GM12878 (cell line): ENCODE data around the gene EPHA7.

Source experiments
- CTCF ChIP-seq, 3 experiments: IDR thresholded peaks in 2 of 3; conservative IDR thresholded peaks in 1 of 3; 2 replicates each; pipeline ENCODE4 v1.5.1; 2011; ENCODE audit warnings: low read depth in 3 of 3, low read length in 3 of 3, mild to moderate bottlenecking in 3 of 3, control low read depth in 2 of 3, moderate library complexity in 2 of 3, inconsistent platforms in 1 of 3, mixed read lengths in 1 of 3; ENCODE audit not compliant: control insufficient read depth in 2 of 3, insufficient read depth in 1 of 3; ENCODE audit errors: extremely low read depth in 1 of 3
- ELK1 ChIP-seq: IDR thresholded peaks from 2 replicates; pipeline ENCODE4 v1.6.1; 2012; ENCODE audit warnings: low read depth, low read length, improper control_type of control experiment
- EZH2 ChIP-seq: IDR thresholded peaks from 2 replicates; pipeline ENCODE4 v1.6.1; 2012; ENCODE audit warnings: low read depth, mild to moderate bottlenecking, control low read depth, inconsistent platforms, low read length, borderline replicate concordance; ENCODE audit not compliant: control insufficient read depth
- REST ChIP-seq: IDR thresholded peaks from 2 replicates; pipeline ENCODE4 v1.6.1; 2012; ENCODE audit warnings: mild to moderate bottlenecking, low read depth, low read length
- SP1 ChIP-seq: IDR thresholded peaks from one replicate; pipeline ENCODE4 v1.6.1; 2011; ENCODE audit warnings: low read depth, low read length

GRCh38 chr6:93322651-93323050 lies 96.7 kb downstream of the EPHA7 start:
- no peak for TF ChIP-seq ELK1
- no peak for TF ChIP-seq CTCF (IDR thresholded peaks at IDR 0.05 in 2 of 3, conservative IDR thresholded peaks at IDR 0.05 in 1 of 3; ENCODE audit: control insufficient read depth in 2 of 3, extremely low read depth in 1 of 3, insufficient read depth in 1 of 3, low read depth in 3 of 3, low read length in 3 of 3)
- TF ChIP-seq REST: no peak
- TF ChIP-seq SP1: no peak
- no peak for TF ChIP-seq EZH2
